Limb (tissue), 2 donors: ENCODE results near the gene TPTE.
A peak's percentile ranks its signal among the peaks of the same experiment; 100 is the strongest.
"Not testable (repeated sequence)": the region's sequence is repeated elsewhere in the genome, so short reads cannot be mapped to it uniquely, and the experiment has no call there.

ENCODE experiments used
- DNase-seq, 2 donors: peaks; one replicate each; pipeline ENCODE4 v3.0.0-alpha.2; 2016; ENCODE audit errors: extremely low spot score in 2 of 2

TPTE gene

GRCh38 chr21:10521091-10521598, at the start of gene TPTE:
TPTE (plus strand) TSS chr21:10521583; CDS start chr21:10538724, 17,141 bp downstream.
- DNase-seq = peak in 1 of 2 donors; percentile 31

- DNase-seq = not testable (repeated sequence)
Observed at GRCh38 chr21:10471999-10472398, 49.4 kb upstream of the TPTE start.

GRCh38 chr21:10477794-10478193, 43.6 kb upstream of the TPTE start:
- not testable (repeated sequence) for DNase-seq

- DNase-seq = not testable (repeated sequence)
Observed at GRCh38 chr21:10479875-10480274, 41.5 kb upstream of the TPTE start.

- not testable (repeated sequence) for DNase-seq
Observed at GRCh38 chr21:10484864-10485263, 36.5 kb upstream of the TPTE start.

- DNase-seq = not testable (repeated sequence)
Observed at GRCh38 chr21:10490453-10490852, 30.9 kb upstream of the TPTE start.

- DNase-seq = no peak
Observed at GRCh38 chr21:10511116-10511515, 10.3 kb upstream of the TPTE start.

GRCh38 chr21:10516889-10517288, 4.5 kb upstream of the TPTE start:
- not testable (repeated sequence) for DNase-seq

- not testable (repeated sequence) for DNase-seq
Observed at GRCh38 chr21:10517904-10518303, 3.5 kb upstream of the TPTE start.

- DNase-seq = not testable (repeated sequence)
Observed at GRCh38 chr21:10521835-10522500, 585 bp downstream of the TPTE start.

GRCh38 chr21:10539956-10540355, 18.6 kb downstream of the TPTE start:
- DNase-seq = no peak

GRCh38 chr21:10544376-10544775, 23.0 kb downstream of the TPTE start:
- DNase-seq = not testable (repeated sequence)

- not testable (repeated sequence) for DNase-seq
Observed at GRCh38 chr21:10547868-10548267, 26.5 kb downstream of the TPTE start.

- not testable (repeated sequence) for DNase-seq
Observed at GRCh38 chr21:10548331-10548954, 27.1 kb downstream of the TPTE start.

GRCh38 chr21:10570803-10571202, 49.4 kb downstream of the TPTE start:
- DNase-seq = not testable (repeated sequence)

- not testable (repeated sequence) for DNase-seq
Observed at GRCh38 chr21:10574531-10575310, 53.3 kb downstream of the TPTE start.

- no peak for DNase-seq
Observed at GRCh38 chr21:10575311-10575667, 53.9 kb downstream of the TPTE start.

- not testable (repeated sequence) for DNase-seq
Observed at GRCh38 chr21:10578910-10579309, 57.5 kb downstream of the TPTE start.

- not testable (repeated sequence) for DNase-seq
Observed at GRCh38 chr21:10589115-10589514, 67.7 kb downstream of the TPTE start.

- not testable (repeated sequence) for DNase-seq
Observed at GRCh38 chr21:10607074-10607473, 85.7 kb downstream of the TPTE start.

- DNase-seq = not testable (repeated sequence)
Observed at GRCh38 chr21:10614285-10614684, 92.9 kb downstream of the TPTE start.

GRCh38 chr21:10616061-10616460, 94.7 kb downstream of the TPTE start:
- DNase-seq = not testable (repeated sequence)
